NT2/D1 (cell line): ENCODE data around the gene TIGAR.

Experiments
- SUZ12 ChIP-seq: IDR thresholded peaks from 2 replicates; pipeline ENCODE4 v1.6.1; 2011; ENCODE audit not compliant: insufficient read length, insufficient read depth; ENCODE audit errors: extremely low read depth
- YY1 ChIP-seq: IDR thresholded peaks from 2 replicates; pipeline ENCODE4 v1.6.1; 2011; ENCODE audit not compliant: insufficient read length, insufficient read depth
- ZNF274 ChIP-seq: IDR thresholded peaks from 2 replicates; pipeline ENCODE4 v1.6.1; 2011; ENCODE audit warnings: mild to moderate bottlenecking, low read depth, low read length

DNA sequence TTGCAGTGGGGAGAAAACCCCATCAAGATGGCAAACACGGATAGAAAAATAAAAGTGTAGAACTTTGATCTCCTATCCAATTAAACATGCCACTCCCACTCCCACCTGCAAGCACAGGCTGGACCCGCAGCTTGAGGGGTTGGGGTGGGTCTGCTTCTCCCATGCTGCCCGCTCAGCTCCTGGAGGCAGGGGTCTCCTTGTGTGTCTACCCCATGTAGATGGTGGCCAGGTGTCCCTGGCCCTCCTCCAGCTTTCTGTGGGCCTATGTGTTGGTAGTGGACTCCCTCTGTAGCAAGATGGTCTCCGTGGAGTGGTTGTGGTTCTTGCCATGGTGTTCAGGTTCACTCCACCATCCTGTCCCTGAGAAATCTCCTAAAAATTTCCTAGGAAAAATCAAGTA, 82.0 kb downstream of the TIGAR start:
- TF ChIP-seq ZNF274, result no peak
- TF ChIP-seq YY1, result no peak
- no peak for TF ChIP-seq SUZ12
